WERI-Rb-1 (cell line): ENCODE data around the gene THAP6.
A peak's percentile ranks its signal among the peaks of the same experiment; 100 is the strongest.
"Not testable (repeated sequence)": the region's sequence is repeated elsewhere in the genome, so short reads cannot be mapped to it uniquely, and the experiment has no call there.

Source experiments
- DNase-seq: peaks from one replicate; pipeline ENCODE4 v3.0.0-alpha.2; 2020
- H3K27ac ChIP-seq: fragments of 250-450 bp; sonication (Bioruptor Pico); 2 replicates; pipeline ENCODE4 v1.5.1; 2020; ENCODE audit warnings: mild to moderate bottlenecking, moderate library complexity
- H3K27me3 ChIP-seq: fragments of 250-450 bp; sonication (Bioruptor Pico); 2 replicates; pipeline ENCODE4 v1.5.1; 2021; ENCODE audit warnings: mild to moderate bottlenecking, low read depth, moderate library complexity; ENCODE audit not compliant: insufficient read depth, severe bottlenecking
- H3K36me3 ChIP-seq: fragments of 250-450 bp; sonication (Bioruptor Pico); 2 replicates; pipeline ENCODE4 v1.5.1; 2020; ENCODE audit warnings: mild to moderate bottlenecking, moderate library complexity
- H3K4me3 ChIP-seq: 2 replicates; pipeline ENCODE4 v1.5.1; 2011; ENCODE audit warnings: low read depth, mild to moderate bottlenecking, control low read depth, low read length
- H3K9me3 ChIP-seq: fragments of 250-450 bp; sonication (Bioruptor Pico); 2 replicates; pipeline ENCODE4 v1.5.1; 2021; ENCODE audit warnings: mild to moderate bottlenecking, moderate library complexity; ENCODE audit not compliant: severe bottlenecking
- TF ChIP-seq, protein P1 (sequence below): IDR thresholded peaks from 2 replicates; pipeline ENCODE4 v1.5.1; 2011; ENCODE audit warnings: low read depth, mild to moderate bottlenecking, control low read depth, inconsistent platforms, low read length

The THAP6 gene

GRCh38 chr4:75513526-75514130 lies 645 bp upstream of the THAP6 start:
- TF ChIP-seq, protein P1, sequence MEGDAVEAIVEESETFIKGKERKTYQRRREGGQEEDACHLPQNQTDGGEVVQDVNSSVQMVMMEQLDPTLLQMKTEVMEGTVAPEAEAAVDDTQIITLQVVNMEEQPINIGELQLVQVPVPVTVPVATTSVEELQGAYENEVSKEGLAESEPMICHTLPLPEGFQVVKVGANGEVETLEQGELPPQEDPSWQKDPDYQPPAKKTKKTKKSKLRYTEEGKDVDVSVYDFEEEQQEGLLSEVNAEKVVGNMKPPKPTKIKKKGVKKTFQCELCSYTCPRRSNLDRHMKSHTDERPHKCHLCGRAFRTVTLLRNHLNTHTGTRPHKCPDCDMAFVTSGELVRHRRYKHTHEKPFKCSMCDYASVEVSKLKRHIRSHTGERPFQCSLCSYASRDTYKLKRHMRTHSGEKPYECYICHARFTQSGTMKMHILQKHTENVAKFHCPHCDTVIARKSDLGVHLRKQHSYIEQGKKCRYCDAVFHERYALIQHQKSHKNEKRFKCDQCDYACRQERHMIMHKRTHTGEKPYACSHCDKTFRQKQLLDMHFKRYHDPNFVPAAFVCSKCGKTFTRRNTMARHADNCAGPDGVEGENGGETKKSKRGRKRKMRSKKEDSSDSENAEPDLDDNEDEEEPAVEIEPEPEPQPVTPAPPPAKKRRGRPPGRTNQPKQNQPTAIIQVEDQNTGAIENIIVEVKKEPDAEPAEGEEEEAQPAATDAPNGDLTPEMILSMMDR = no peak
- Histone ChIP-seq H3K4me3 (peak overlapping the region; percentile 96), H3K27ac (peak overlapping the region; percentile 91), H3K9me3 (no peaks in the 10 kb centered on the region), H3K36me3 (peaks cover 14% of the 10 kb centered on the region), H3K27me3 (no peaks in the 10 kb centered on the region)
- DNase-seq = no peak

GRCh38 chr4:75514949-75515612 lies 808 bp downstream of the THAP6 start:
- peak; percentile 8 for DNase-seq

DNA sequence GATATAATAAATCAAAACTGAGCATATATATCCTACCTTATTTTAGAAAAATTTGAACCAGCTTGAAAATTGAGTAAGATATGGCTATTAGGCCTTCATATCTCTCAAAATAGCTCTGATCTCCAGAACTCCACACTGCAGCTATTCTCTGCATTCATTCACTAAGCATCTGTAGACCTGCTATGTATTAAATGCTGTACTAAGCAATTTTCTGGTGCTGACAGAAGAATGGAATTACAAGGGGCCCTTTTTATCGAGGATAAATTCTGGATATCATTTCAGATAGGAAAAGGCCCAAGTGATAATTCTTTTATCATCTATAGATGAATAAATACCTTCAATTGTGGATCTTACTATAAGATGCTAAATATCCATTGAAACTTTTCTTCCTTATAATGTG lies 1.9 kb downstream of the THAP6 start:
- H3K4me3 ChIP-seq = no peak overlapping the region
- TF ChIP-seq, protein P1 = no peak

More at GRCh38 chr4:75514949-75515612, 808 bp downstream of the THAP6 start:
- Histone ChIP-seq H3K27ac (peak overlapping the region; percentile 91), H3K4me3 (peak overlapping the region; percentile 96), H3K9me3 (no peaks in the 10 kb centered on the region), H3K27me3 (no peaks in the 10 kb centered on the region), H3K36me3 (peaks cover 13% of the 10 kb centered on the region)
- TF ChIP-seq, protein P1 = no peak

GRCh38 chr4:75519452-75519851 lies 5.2 kb downstream of the THAP6 start:
- not testable (repeated sequence) for H3K27ac ChIP-seq, H3K4me3 ChIP-seq, H3K27me3 ChIP-seq, DNase-seq, H3K9me3 ChIP-seq
- peaks cover 27% of the 10 kb centered on the region for H3K36me3 ChIP-seq

More for the DNA sequence above, 1.9 kb downstream of the THAP6 start:
- Histone ChIP-seq H3K27ac (no peak overlapping the region), H3K36me3 (peaks cover 16% of the 10 kb centered on the region), H3K27me3 (no peaks in the 10 kb centered on the region), H3K9me3 (no peaks in the 10 kb centered on the region)
- no peak for DNase-seq

DNA sequence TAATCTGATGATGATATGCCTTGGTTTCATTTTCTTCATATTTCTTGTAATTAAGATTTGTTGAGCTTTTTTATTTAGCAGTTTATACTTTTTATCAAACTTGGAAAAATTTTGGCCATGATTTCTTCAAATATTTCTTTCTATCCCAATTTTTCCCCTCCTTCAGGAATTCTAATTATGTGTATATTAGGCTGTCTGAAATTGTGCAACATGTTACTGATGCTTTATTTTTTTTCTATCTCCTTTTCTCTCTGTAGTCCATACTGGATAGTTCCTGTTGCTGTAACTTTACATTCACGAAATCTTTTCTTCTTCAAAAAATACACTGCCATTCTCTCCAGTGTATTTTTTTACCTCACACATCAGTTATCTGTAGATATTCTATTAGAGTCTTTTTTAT lies 10.8 kb downstream of the THAP6 start:
- Histone ChIP-seq H3K36me3 (peaks cover 31% of the 10 kb centered on the region), H3K9me3 (no peaks in the 10 kb centered on the region), H3K4me3 (no peak overlapping the region), H3K27me3 (no peaks in the 10 kb centered on the region), H3K27ac (no peak overlapping the region)
- DNase-seq = no peak
- TF ChIP-seq, protein P1 = no peak

DNA sequence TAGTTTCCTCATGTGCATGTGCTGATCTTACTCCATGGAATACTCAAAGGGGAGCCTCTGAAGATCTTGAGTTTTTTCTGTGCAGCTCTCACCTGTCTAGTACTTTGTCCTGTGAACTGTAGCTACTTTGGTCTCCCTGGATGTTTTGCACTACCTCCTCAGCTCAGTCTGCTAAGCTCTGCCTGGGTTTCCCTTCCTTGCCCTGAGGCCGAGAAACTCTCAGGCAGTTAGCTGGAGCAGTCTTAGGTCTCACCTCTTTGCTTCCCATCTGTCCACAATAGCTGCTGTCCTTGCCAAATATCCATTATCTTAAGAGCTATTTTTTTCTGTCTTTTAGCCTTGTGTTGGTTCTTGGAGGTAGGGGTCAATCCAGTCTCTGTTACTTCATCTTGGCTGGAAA lies 11.6 kb downstream of the THAP6 start:
- no peaks in the 10 kb centered on the region for H3K27me3 ChIP-seq
- DNase-seq = no peak
- no peak overlapping the region for H3K4me3 ChIP-seq
- H3K9me3 ChIP-seq = no peaks in the 10 kb centered on the region
- TF ChIP-seq, protein P1 = no peak
- H3K36me3 ChIP-seq = peaks cover 29% of the 10 kb centered on the region
- H3K27ac ChIP-seq = no peak overlapping the region
